GM21786 (cell line): ENCODE results near the gene PRIM2.
"Not testable (repeated sequence)": the region's sequence is repeated elsewhere in the genome, so short reads cannot be mapped to it uniquely, and the experiment has no call there.

ENCODE experiments used
- ATAC-seq: cut with Tn5 transposase; IDR thresholded peaks from one replicate; pipeline ENCODE4 v1.9.1; 2021; ENCODE audit not compliant: unreplicated experiment

PRIM2 gene

DNA sequence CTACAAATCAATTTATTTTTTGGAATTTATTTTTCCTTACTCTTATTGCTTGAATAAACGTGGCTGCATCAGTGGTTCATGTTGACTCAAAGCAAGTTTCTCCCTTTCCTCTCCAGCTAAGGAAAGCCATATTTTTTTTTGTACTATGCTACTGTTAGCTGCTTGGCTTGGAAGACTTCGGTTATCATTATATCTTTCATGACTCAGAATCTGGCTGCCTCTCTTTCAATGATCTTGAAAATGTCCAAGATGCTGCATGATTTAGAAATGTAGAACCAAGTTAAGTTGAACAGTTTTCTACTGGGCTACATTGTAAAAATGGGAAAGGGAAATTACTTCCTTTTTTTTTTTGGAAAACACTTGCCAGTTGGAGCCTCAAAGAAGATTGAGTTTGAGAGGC is 44.9 kb downstream of the PRIM2 start:
- not testable (repeated sequence) for ATAC-seq

DNA sequence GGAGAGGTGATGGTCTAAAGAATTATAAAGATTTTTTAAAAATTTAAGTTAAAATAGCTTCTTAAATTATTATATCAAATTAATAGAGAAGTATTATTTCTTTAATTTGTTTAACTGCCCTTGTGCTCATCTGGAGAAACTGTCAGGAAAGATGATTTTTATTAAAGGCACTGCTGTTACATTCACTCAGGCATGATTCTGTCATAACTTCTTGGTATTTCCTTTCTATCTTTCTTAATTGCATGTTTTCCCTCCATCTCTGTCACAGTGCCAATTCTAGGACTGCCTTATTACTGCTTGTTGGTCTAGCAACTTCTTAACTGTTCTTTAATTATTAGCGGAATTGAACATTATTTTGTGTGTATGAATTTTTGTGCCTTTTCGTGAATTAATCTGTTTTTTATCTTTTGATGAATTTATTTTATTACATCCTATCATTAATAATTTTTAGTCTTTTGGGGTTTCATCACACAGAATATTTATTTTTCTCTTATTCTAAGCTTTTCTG is 47.7 kb downstream of the PRIM2 start:
- ATAC-seq: not testable (repeated sequence)

DNA sequence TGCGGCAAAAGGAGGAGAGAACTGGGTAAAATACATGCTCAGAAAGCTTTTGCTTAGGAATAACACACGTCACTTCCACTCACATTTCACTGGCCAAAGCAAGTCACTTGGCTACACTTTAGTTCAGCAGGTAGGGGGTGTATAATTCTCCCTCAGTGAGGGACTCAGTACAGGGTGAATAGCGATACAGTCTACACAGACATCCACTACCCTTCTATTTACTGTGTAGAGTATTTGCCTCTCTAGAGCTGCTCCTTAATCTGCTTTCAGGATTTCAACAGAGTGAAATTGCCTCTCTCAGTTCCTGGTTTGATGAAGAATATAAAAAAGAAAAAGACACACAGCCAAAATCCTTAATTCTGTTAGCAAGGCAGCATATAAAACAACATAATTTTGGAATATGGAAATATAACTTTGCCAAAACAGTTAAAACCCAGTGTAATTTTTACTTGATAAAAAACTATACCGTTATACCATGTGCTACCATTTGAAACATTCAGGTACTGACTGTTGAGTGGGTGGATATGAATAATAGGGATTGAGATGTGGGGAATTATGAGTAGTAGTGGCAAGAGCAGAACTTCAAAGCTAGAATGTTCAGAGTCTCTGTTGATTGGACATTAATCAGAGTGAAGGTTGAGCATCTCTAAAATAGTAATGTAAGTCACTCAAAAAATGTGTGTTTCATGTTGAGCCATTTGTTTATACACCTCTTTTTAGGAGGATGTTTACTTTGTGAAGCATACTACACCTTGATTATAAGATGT is 51.7 kb downstream of the PRIM2 start:
- ATAC-seq: not testable (repeated sequence)

DNA sequence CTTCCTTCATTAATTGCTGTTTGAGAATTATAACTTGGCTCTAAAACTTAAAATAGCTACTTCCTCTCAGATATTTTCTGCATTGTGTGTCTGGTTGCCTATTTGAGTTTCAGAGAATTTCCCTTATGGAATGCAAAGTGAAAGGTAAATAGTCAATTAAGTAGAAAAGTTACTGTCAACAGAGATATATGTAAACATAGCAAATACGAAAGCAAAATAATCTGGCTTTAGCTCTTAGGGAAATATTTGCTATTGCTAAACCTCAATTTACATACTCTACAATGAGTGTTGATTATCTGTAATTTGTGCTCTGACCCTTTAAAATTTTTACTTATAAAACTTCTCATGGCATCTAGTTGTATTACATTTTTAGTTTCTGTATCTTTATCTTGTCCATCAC is 54.3 kb downstream of the PRIM2 start:
- not testable (repeated sequence) for ATAC-seq

DNA sequence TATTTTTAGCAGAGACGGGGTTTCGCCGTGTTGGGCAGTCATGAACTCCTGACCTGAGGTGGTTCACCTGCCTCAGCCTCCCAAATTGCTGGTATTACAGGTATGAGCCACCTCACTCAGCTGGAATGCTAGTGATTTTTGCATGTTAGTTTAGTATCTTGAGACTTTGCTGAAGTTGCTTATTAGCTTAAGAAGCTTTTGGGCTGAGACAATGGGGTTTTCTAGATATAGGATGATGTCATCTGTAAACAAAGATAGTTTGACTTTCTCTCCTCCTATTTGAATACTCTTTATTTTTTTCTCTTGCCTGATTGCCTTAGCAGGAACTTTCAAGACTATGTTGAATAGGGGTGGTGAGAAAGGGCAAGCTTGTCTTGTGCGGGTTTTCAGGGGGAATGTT is 57.3 kb downstream of the PRIM2 start:
- not testable (repeated sequence) for ATAC-seq

DNA sequence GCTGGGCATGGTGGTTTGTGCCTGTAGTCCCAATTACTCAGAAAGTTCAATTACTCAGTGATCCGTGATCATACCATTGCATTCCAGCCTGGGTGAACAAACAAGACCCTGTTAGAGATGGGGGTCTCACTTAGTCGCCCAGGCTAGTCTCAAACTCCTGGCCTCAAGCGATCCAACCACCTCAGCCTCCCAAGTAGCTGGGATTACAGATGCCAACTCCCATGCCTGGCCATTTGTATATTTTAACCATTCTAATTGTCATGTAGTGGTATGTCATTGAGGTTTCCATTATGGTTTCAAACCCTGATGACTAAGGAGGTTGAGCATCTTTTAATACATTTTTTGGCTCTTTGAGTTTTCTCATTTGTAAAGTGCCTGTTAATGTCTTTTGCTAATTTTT is 58.7 kb downstream of the PRIM2 start:
- not testable (repeated sequence) for ATAC-seq

DNA sequence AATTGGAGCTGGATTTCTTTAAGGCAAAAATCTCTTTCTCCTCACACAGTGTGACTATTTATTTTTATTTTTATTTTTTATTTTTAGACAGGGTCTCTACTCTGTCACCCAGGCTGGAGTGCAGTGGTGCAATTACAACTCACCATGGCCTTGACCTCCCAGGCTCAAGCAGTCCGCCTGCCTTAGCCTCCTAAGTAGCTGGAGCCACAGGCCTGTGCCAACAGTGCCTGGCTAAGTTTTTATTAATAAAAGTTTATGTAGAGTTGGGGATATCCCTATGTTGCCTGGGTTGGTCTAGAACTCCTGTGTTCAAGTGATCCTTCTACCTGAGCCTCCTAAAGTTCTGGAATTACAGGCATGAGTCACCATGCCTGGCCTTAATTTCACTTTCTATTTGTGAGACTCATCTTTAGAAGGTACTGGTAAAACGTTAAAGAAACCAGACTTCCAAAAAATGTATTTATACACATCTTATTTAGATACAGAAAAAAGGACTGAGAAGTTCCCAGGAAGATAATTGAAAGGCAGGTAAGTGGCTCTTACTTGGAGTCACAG is 71.7 kb downstream of the PRIM2 start:
- peak; percentile 52 for ATAC-seq

DNA sequence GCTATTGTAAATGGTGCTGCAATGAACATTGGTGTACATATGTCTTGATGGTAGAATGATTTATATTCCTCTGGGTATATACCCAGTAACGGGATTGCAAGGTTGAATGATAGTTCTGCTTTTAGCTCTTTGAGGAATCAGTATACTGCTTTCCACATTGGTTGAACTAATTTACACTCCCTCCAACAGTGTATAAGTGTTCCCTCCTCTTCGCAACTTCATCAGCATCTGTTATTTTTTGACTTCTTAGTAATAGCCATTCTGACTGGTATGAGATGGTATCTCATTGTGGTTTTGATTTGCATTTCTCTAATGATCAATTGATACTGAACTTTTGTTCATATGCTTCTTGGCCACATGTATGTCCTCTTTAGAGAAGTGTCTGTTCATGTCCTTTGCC is 73.4 kb downstream of the PRIM2 start:
- not testable (repeated sequence) for ATAC-seq

DNA sequence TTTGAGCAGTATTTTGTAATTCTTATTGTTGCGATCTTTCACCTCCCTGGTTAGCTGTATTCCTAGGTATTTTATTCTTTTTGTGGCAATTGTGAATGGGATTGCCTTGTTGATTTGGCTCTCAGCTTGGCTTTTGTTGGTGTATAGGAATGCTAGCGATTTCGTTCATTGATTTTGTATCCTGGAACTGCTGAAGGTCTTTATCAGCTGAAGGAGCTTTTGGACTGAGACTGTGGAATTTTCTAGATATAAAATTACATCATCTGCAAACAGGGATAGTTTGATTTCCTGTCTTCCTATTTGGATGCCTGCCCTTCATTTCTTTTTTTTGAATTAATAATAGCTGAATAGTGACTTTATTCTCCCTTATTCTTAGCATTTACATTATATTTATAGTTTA is 74.6 kb downstream of the PRIM2 start:
- not testable (repeated sequence) for ATAC-seq

DNA sequence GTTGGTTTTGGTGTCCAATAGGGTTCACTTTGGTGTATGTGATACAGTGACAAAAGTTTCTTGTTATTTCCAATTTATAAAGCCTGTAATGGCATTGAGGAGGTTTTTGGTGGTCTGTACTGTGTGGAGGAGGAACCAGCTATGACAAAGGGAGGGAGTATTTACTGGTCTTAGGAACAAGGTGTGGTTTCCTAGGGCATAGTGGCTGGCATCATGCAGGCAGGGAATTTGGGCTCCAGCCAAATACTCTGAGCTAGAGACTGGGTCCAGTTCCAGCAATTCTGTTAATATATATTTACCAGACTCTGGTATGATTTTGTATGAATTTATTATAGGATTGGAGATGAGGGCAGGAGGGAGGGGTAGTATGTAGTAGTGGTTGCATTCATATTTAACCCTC is 101.9 kb downstream of the PRIM2 start:
- ATAC-seq: not testable (repeated sequence)

DNA sequence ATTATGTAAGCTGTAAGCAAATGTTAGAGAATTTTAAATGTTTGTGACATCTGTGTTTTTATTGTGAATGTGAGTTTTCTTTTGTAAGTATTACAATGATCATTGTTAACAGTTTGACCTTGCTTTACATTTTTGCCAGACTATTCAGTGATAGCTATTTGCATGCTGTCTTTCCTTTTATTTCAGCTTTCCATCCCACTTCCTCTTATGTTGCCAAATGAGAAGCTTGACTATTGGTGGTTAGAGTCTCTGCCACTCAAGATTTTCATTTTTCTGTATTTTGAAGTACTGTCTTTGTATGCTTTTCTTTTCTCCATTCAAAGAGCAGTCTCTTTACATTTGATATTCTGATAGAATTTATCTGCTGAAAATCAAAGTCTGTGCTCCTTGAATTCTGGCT is 104.1 kb downstream of the PRIM2 start:
- ATAC-seq: no peak

DNA sequence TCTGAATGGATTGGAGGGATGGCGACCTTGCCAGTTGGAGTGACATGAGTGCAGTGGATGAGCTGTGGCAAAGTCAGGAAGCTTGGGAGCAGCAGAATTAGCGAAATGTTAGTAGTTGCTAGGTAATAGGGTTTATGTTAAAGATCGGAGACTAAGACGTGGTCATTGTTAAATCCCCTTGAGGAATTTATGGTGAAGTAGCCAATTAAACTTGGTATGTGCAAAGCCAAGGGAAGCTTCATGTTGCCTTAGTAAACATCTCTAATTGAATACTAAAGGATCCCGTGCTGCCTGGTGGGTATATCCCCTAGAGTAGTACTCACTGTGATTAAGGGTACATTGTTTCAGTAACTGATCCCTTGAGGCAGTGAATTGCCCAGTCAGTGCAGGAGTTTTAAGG is 106.0 kb downstream of the PRIM2 start:
- no peak for ATAC-seq

DNA sequence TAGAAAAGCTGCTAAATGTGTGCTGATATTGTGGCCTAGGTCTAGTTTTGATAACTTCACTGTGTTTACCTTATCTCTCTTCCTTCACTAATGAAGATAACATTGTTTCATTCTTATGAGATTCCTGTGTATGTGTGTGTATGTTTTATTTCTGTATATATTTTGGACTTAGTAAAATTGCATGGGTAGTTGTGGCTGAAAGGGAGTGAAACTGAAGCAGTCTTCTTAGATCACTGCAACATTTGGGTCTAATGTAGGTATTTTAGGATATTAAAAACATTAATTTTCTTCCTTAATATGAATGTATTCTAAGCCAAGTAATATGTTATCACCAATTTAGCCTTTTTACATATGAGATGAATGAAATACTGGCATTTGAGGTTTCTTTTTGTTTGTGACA is 114.3 kb downstream of the PRIM2 start:
- ATAC-seq: not testable (repeated sequence)

DNA sequence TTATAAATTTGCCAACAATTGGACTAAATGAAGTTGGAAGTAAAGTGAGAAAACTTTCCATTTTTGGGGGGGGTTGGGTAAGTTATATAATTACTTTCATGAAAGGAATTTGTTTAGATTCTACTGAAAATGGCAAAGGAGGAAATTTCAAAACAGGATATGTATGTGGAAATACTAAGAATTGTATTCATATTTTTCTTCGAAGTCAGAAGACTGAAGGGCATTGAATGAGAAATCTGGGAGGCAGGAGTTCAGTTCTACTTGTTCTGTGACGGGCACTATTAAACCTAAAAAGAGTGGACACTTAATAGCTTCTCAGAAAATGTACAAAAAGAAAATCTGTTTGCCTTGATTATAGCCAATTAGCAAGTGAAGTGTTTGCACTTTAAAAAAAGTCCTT is 114.7 kb downstream of the PRIM2 start:
- ATAC-seq: no peak

DNA sequence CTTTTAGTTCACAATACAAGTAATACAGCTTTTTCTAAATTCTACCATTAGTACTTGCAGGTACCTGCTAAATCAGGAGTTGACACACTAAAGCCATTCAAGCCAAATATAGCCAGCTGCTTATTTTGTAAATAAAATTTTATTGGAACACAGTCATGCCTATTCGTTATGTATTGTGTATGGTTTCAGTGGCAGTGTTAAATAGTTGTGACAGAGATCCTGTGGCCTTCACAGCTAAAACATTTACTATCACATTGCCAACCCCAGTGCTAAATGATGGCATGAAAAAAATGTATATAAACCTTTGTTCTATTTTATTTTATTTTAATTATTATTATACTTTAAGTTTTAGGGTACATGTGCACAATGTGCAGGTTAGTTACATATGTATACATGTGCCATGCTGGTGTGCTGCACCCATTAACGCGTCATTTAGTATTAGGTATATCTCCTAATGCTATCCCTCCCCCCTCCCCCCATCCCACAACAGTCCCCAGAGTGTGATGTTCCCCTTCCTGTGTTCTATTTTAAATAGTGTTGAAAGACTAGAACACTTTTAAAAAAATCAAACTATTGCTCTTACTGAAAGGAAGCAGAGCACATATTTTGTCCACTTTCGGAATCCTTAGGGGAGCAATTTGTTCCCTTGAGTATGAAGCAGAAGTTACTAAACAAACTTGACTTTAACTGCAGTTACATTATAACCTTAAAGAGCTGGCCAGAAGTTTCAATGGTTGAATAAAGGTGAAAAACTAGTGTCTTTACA is 115.7 kb downstream of the PRIM2 start:
- peak; percentile 64 for ATAC-seq

DNA sequence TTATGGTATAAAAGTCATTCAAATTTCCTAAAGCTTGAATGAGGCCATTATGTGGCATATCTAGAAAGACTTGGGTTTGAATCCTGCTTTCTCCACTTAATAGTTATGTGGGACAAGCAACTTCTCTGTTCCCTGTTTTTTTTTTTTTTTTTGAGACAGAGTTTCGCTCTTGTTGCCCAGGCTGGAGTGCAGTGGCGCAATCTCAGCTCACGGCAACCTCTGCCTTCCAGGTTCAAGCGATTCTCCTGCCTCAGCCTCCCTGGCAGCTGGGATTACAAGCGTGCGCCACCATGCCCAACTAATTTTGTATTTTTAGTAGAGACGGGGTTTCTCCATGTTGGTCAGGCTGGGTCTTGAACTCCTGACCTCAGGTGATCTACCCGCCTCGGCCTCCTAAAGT is 116.4 kb downstream of the PRIM2 start:
- not testable (repeated sequence) for ATAC-seq

DNA sequence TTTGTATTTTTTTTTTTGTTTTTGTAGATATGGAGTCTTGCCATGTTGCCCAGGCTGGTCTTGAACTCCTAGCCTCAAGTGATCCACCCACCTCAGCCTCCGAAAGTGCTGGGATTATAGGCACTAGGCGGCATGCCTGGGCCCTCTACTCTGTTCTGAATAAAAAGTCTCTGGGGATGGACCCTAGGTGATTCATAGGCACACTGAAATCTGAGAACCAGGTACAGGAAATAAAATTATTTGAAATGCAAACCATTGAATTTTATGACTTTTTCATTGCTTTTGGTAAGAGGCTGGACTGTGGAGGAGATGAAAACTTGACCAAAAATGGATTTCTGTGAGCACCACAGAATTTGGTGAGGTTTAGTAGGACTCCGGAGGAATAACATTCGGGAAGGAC is 117.5 kb downstream of the PRIM2 start:
- ATAC-seq: no peak

DNA sequence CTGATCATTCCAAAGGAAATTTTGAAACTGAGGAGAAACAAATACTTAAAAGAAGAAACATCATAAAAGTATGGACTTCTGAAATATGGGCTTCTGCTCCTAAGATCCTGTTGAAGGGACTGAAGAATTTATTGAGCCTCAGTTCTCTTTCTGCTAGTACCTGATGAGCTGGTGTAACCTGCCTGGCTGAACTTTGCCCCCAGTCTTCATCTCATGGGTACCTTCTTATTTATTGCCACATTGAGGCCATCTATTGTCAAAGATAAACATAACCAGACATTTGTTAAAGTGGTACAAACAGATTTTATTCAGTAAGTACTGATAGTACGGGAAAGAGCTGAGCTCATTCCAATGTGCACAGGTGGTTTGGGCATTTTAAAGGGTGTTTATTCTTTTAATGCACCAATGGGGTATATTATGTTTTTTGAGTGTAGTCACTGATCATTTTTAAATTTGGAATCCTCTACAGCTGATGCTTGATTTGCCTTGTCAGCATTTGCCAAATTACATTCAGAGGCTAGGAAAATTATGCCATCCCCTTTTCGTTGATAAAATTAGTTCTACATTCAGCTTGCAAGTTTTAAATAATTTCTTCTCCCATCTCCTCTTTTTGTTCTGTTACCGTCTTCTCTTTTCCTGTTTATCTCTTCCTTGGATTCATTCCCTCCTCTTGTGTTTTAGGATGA is 118.2 kb downstream of the PRIM2 start:
- ATAC-seq: no peak

DNA sequence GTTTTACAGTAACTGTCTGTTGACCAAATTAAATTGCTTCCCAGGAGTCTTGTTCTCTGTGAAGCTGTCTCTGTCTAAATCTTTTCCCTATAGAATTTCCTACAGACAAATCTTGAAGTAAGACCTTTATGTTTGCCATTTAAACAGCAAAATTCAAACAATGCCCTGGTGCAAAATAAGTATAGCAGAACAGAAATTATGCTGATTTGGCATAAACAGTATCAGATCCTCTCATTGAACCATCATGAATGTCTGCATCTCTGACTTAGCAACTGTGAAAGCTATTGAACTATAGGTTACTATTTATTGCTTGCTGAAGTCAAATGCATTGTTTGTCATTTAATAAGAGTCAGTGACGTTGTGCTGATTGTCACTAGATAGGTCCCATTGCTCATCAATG is 123.3 kb downstream of the PRIM2 start:
- ATAC-seq: not testable (repeated sequence)

DNA sequence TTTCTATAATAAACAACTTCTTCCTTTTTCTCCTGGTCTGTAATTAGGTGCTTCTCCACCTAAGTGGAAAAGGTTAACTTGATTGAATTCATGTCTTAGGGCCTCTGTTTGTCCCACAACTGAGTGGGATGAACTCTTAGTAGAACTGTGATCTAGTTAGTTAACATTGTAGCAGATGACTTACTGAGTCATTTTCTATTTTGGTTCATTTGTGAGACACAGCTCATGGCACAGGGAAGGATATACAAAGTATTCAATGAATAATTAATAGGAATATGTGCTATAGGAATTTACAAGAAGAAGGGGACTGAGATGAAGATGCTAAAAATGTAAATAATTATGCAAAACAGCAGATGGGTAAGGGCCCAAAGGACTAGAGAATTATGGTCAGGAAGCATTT is 124.7 kb downstream of the PRIM2 start:
- ATAC-seq: not testable (repeated sequence)

DNA sequence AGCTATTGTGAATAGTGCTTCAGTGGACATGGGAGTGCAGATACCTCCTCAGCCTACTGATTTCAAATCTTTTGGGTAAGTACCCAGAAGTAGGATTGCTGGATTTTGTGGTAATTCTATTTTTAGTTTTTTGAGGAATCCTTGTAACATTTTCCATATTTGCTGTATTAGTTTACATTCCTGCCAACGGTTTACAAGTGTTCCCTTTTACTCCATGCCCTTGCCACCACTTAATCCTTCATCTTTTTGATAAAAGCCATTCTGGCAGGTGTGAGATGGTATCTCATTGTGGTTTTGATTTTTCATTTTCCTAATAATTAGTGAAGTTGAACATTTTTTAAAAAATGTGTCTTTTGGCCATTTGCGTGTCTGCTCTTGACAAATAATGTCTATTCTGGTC is 125.8 kb downstream of the PRIM2 start:
- ATAC-seq: not testable (repeated sequence)
